ENCODE data around the gene TCFL5. TPM values are rescaled to one million over a fixed set of nuclear protein-coding genes. Genes with fewer than 3 reads are reported as not detected.

Gene TCFL5
- total and polyA plus RNA-seq, 10 of the 15 experiments (the other 5 are each of a cell fraction or from before 2014, with no cell fraction given): 0.48 to 8.1 (median 3.8) TPM

DNA sequence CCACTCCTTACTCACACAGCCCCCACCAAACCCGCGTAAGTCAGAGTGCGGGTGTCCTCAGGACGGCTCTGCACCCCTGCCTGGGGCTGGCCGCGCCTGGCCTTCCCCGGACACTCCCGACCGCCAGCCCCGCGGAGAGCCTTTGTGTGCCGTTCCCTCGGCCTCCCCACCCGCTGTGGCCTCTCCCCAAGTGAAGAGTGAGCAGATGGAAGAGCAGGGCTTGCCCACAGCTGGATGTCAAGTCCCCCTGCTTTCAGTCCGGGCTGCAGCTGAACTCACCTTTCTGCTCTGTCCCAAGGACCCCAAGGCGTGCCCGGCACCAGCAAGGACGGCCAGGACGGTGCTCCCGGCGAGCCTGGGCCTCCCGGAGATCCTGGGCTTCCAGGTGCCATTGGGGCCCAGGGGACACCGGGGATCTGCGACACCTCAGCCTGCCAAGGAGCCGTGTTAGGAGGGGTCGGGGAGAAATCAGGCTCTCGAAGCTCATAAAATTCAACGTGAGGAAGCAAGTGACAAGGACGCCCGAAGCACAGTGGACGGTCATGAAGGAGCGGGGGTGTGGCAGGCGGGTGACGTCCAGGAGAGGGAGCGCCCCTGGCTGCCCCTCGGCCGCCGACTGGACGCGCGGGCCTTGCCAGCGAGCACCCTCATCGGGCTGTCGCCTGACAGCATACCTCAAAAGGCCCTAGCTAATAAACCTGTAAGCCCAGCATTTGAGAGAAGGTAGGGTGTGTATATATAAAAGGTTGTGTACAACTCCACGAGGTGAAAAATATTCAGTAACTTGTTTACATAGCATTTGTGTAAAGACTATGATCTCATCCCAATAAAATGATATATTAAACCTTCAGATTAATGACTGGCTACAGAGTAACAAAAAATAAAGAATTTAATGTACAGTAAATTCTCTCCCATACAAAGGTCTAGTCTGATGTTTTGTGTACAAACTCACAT is 21.1 kb downstream of the TCFL5 start:
- no peaks in the 10 kb centered on the region for H3K79me2 ChIP-seq (ENCODE audit: control insufficient read depth, insufficient read depth, low read length)
- H3K4me3 ChIP-seq: no peak overlapping the region
- RAD21 ChIA-PET (ENCODE audit: unreplicated experiment): no interaction called here
- CTCF ChIA-PET: no interaction called here
- SMC1A ChIA-PET (ENCODE audit: uncharacterized antibody, unreplicated experiment): no interaction called here
- TF ChIP-seq, protein P1, sequence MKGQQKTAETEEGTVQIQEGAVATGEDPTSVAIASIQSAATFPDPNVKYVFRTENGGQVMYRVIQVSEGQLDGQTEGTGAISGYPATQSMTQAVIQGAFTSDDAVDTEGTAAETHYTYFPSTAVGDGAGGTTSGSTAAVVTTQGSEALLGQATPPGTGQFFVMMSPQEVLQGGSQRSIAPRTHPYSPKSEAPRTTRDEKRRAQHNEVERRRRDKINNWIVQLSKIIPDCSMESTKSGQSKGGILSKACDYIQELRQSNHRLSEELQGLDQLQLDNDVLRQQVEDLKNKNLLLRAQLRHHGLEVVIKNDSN (IDR thresholded peaks at IDR 0.05; ENCODE audit: borderline replicate concordance, extremely low read length, insufficient read depth, low read depth, low read length): no peak
- TF ChIP-seq RFX5 (IDR thresholded peaks at IDR 0.05; ENCODE audit: low read depth, low read length) (no peak), KDM1A (IDR thresholded peaks at IDR 0.05; ENCODE audit: borderline replicate concordance) (no peak), JUND (IDR thresholded peaks at IDR 0.05; ENCODE audit: low read depth, low read length) (no peak), PAX5 (IDR thresholded peaks at IDR 0.05; ENCODE audit: borderline replicate concordance, low read depth, low read length) (no peak), MEF2A (IDR thresholded peaks at IDR 0.05; ENCODE audit: insufficient read depth, low read depth, low read length) (no peak), NBN (IDR thresholded peaks at IDR 0.05) (no peak), ATF7 (IDR thresholded peaks at IDR 0.05; ENCODE audit: low read depth) (no peak), ZNF622 (IDR thresholded peaks at IDR 0.05) (no peak), RELA (IDR thresholded peaks at IDR 0.05; ENCODE audit: borderline replicate concordance, partially characterized antibody) (no peak), MTA3 (IDR thresholded peaks at IDR 0.05; ENCODE audit: borderline replicate concordance, low read length) (no peak), PML (IDR thresholded peaks at IDR 0.05; ENCODE audit: low read length) (no peak), SMAD1 (IDR thresholded peaks at IDR 0.05; ENCODE audit: low read depth, partially characterized antibody) (no peak), HDAC2 (IDR thresholded peaks at IDR 0.05) (no peak)
- TF ChIP-seq, protein P2, sequence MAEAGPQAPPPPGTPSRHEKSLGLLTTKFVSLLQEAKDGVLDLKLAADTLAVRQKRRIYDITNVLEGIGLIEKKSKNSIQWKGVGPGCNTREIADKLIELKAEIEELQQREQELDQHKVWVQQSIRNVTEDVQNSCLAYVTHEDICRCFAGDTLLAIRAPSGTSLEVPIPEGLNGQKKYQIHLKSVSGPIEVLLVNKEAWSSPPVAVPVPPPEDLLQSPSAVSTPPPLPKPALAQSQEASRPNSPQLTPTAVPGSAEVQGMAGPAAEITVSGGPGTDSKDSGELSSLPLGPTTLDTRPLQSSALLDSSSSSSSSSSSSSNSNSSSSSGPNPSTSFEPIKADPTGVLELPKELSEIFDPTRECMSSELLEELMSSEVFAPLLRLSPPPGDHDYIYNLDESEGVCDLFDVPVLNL (IDR thresholded peaks at IDR 0.05; ENCODE audit: low read depth, low read length): no peak
- TF ChIP-seq, protein P3, sequence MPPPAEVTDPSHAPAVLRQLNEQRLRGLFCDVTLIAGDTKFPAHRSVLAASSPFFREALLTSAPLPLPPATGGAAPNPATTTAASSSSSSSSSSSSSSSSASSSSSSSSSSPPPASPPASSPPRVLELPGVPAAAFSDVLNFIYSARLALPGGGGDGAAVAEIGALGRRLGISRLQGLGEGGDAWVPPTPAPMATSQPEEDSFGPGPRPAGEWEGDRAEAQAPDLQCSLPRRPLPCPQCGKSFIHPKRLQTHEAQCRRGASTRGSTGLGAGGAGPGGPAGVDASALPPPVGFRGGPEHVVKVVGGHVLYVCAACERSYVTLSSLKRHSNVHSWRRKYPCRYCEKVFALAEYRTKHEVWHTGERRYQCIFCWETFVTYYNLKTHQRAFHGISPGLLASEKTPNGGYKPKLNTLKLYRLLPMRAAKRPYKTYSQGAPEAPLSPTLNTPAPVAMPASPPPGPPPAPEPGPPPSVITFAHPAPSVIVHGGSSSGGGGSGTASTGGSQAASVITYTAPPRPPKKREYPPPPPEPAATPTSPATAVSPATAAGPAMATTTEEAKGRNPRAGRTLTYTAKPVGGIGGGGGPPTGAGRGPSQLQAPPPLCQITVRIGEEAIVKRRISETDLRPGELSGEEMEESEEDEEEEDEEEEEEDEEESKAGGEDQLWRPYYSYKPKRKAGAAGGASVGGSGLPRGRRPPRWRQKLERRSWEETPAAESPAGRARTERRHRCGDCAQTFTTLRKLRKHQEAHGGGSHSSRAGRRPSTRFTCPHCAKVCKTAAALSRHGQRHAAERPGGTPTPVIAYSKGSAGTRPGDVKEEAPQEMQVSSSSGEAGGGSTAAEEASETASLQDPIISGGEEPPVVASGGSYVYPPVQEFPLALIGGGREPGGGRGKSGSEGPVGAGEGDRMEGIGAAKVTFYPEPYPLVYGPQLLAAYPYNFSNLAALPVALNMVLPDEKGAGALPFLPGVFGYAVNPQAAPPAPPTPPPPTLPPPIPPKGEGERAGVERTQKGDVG (CRISPR knock-in tag; IDR thresholded peaks at IDR 0.05): no peak
- TF ChIP-seq, protein P4, sequence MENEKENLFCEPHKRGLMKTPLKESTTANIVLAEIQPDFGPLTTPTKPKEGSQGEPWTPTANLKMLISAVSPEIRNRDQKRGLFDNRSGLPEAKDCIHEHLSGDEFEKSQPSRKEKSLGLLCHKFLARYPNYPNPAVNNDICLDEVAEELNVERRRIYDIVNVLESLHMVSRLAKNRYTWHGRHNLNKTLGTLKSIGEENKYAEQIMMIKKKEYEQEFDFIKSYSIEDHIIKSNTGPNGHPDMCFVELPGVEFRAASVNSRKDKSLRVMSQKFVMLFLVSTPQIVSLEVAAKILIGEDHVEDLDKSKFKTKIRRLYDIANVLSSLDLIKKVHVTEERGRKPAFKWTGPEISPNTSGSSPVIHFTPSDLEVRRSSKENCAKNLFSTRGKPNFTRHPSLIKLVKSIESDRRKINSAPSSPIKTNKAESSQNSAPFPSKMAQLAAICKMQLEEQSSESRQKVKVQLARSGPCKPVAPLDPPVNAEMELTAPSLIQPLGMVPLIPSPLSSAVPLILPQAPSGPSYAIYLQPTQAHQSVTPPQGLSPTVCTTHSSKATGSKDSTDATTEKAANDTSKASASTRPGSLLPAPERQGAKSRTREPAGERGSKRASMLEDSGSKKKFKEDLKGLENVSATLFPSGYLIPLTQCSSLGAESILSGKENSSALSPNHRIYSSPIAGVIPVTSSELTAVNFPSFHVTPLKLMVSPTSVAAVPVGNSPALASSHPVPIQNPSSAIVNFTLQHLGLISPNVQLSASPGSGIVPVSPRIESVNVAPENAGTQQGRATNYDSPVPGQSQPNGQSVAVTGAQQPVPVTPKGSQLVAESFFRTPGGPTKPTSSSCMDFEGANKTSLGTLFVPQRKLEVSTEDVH (IDR thresholded peaks at IDR 0.05; ENCODE audit: low read depth, partially characterized antibody): no peak
- 80% methylated on average over 45 of the region's 45 CpGs for WGBS (ENCODE audit: insufficient coverage, insufficient replicate concordance, low lambda C conversion rate, missing lambda C conversion rate)
- no peak overlapping the region for H2AFZ ChIP-seq (ENCODE audit: control insufficient read depth, low read depth, low read length)
- BruUV-seq (replicated peaks): no TSS peak
- DNase-seq (ENCODE audit: low read depth, low spot score): no peak
- H3K36me3 ChIP-seq (ENCODE audit: control insufficient read depth in 2 of 2, insufficient read depth in 2 of 2, low read length in 1 of 2): no peaks in the 10 kb centered on the region
- no peak overlapping the region for H3K9ac ChIP-seq (ENCODE audit: control insufficient read depth, insufficient read depth, low read length)
- intact Hi-C loops (cut with micrococcal nuclease; ENCODE audit: unreplicated experiment) (no loop called here), in situ Hi-C loops (cut with MboI) (no loop called here)
- FAIRE-seq: no peak
- no peaks in the 10 kb centered on the region; a peak in 1 of 4 replicates for H3K27me3 ChIP-seq (replicated peaks in 1 of 2; ENCODE audit: control insufficient read depth in 2 of 2, insufficient read depth in 2 of 2, low read length in 1 of 2)
- H3K9me3 ChIP-seq (replicated peaks; ENCODE audit: control insufficient read depth, insufficient read depth, low read length): no peaks in the 10 kb centered on the region
- no peak overlapping the region for H3K4me2 ChIP-seq (ENCODE audit: control insufficient read depth, insufficient read depth)
- POLR2A ChIA-PET: no interaction called here
- no peak for ATAC-seq
- no peak overlapping the region for H3K27ac ChIP-seq (ENCODE audit: control insufficient read depth, insufficient read depth)
- peaks cover 6% of the 10 kb centered on the region for H3K4me1 ChIP-seq (ENCODE audit: control insufficient read depth, insufficient read depth, low read length)
- no peaks in the 10 kb centered on the region; the same call in 1 of the 2 replicates for H4K20me1 ChIP-seq (ENCODE audit: control insufficient read depth, insufficient read depth)
